GM18502 (cell line): ENCODE measurements around the gene EFHC2.

Source experiments
- ATAC-seq: cut with Tn5 transposase; IDR thresholded peaks from one replicate; pipeline ENCODE4 v1.9.1; 2021; ENCODE audit warnings: mild to moderate bottlenecking; ENCODE audit not compliant: unreplicated experiment, poor library complexity

The EFHC2 gene

DNA sequence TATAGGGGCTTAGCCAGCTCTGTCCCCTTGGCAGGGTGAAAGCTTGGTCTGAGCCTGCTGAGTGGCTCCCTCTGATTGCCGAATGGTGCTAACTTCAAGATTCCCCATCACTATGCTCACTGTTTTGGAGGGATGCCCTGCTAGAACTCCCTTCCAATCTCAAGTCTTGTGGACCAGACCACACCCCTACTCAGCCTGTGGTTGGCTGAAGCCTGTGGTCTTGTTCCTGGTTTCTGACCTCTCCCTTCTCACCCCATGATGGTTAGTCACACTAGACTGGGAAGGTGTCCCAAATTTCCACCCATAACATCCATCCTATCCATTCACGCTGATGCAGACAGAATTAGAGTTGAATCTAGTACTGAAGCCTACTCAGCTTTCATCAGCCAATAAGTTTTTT is 185.6 kb downstream of the EFHC2 start:
- ATAC-seq = no peak

DNA sequence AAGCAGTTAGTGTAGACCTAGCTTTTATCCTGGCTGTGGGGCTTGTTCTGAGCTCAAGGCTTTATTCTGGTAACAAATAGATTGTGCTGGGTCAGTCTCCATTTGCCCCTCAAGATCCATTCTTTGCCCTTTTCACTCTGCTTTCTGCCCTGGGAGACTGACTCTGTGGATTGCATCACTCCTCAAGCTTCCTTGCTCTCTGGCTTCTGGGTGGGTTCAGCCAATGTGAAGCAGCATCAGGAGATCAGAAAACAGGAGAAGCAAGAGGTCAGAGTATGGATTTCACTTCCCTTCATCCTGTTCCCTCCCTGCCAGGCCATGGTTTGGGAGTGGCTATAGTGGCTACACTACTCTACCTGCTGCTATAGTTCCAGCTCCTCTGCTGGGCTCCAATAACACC is 186.2 kb downstream of the EFHC2 start:
- ATAC-seq = no peak

DNA sequence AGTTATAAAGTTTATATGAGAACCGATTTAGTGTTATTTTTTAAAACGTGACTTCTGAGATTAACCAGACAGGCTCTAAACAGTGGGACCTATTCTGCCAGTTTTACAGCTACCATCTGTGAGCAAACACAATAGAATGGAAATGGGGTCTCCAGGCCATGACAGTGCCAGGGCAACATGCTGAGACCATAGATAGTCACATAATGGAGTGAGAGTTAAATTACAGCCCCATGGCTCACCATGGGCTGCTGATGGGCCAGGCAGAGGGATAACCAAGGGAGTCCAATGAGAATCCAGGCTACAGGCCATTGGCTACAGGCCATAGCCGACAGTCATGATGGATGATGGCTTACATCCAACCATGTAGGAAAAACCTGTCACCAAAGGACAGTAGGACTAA is 186.7 kb downstream of the EFHC2 start:
- no peak for ATAC-seq

DNA sequence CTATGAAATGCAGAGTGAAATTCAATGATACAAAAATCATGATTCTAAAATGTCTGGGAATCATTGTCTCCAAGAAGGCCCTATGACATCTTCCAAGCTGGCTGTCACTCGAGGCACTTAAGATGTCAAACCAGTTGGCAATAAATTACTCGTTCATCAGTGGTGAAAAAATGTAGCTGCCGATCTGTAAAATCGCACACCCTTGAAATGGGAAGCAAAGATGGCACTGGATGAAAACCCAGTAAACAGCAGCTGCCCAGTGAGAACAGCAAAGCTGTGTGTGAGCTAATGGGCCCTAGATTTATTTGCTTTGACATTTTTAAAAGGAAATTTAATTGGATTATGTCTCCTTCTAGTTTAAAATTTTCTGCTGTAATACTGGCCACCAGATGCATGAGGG is 188.3 kb downstream of the EFHC2 start:
- ATAC-seq = no peak

DNA sequence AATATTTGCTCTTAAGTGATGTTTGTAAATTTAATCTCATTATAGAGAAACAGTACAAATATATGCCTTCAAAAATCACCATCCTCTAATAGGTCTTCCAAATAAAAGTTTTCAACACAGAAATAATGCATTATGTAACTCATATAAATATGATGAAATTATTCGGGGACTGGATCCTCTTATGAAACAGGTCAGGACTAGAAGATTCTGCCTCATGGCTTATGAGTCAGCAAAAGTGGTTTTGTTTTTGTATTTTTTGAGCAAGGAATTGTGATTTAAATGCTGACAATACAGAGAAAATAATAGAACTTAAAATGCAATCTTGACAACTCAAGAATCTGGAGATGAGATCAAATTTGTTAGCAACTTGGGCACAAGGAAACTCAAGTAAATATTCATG is 190.6 kb downstream of the EFHC2 start:
- no peak for ATAC-seq

DNA sequence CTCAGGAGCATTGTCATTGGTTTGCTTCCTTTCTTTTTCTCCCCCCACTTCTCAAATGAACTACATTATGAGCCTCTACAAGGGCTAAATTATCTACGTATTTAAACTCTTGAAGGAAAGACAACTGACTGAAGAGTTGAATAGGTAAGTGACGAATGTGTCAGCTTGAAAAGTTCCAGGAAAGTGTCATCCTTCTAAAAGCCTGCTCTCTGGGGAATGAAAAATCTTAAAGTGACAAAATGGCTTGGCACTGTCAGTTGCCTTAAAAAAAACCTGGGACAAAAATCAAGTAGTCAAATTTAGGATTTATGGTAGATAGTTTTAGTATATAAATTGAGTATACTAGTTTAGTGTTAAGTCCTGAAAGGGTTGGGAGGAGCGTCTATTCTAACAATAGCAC is 196.3 kb downstream of the EFHC2 start:
- ATAC-seq = no peak

DNA sequence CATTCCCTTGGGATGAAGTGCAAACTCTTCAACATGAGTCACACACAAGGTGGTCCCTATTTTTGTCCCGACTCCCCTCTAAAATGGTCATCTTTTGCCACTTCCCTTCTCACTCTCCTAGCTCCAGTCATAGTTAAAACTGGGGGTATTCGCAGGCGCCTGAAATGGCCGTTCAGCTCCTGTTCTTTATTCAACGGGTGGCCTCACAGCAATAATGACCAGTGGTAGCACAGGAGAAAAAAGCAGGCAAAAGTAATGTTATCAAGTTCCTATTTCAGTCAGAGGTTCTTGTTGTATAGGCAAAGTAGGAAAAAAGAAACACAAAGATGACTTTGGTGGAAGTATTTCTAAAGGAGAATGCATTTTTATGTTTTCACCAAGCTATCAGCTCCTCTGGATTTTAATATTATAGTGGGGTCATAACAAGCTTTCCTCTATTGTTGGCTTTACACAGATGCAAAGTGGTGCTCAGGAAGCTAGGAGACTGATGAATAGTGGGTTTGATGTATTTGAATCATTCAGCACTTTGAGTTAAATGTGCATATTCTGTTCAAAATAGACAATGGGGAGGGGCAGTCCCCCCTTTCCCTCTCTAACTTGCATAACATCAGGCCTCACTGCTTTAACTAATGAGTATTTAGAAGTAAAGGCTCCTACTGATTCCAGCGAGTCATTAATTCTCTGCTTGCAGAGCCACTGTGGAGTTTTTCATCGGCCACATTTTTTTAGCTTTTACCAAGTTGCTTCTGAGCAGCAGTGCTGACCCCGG is 199.1 kb downstream of the EFHC2 start:
- no peak for ATAC-seq

DNA sequence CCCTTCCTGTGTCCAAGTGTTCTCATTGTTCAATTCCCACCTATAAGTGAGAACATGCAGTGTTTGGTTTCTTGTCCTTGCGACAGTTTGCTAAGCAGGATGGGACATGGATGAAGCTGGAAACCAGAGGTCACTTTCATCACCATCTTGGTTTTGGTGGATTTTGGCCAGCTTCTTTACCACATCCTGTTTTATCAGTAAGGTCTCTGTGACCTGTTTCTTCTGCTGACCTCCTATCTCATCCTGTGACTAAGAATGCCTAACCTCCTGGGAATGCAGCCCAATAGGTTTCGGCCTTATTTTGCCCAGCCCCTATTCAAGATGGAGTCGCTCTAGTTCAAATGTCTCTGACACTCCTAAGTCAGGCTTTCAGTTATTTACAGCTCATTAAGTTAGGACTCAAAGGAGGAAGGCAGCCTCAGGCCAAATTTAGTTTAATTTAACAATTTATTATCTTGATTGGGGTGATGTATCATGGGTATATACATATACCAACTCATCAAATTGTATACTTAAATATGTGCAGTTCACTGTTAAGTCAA is 200.3 kb downstream of the EFHC2 start:
- no peak for ATAC-seq

DNA sequence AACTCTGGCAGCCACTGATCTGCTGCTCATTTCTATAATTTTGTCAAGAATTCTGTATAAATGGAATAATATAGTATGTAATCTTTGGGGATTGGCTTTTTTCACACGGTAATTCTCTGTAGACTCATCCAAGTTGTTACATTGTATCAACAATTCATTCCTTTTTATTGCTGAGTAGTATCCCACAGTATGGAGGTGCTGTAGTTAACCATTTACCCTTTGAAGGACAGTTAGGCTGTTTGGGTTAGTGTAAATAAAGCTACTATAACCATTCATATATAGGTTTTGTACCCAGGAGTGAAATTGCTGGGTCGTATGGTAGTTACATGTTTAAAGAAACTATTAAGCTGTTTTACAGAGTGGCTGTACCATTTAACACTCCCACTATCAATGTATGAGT is 213.3 kb downstream of the EFHC2 start:
- no peak for ATAC-seq

DNA sequence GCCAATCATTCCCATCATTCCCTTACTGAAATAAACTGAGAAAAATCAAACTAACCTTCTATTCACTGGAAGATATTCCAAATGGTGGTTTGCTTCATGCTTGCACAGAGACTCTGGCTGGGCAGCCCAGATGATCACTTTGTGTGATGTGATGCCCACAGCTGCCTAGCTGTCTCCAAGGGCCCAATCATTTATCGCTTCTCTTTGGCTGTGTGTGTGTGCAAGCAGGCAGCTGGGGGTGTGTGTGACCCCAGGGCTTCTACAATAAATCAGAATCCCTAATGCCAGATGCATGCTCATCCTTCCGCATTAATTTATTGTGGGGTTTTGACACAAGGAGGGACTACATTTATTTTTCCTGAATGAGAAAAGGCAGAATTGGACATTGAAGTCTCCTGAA is 230.1 kb downstream of the EFHC2 start:
- ATAC-seq = no peak

DNA sequence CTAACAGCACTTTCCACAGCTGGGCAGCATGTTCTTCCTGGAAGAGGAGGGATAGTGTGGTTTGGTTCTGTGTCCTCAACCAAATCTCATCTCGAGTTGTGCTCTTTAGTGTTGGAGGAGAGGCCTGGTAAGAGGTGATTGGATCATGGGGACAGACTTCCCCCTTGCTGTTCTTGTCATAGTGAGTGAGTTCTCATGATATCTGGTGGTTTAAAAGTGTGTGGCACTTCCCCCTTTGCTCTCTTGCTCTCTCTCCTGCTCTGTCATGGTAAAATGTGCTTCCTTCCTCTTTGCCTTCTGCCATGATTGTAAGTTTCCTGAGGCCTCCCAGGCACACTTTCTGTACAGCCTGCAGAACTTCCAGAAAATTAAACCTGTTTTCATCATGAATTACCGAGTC is 236.6 kb downstream of the EFHC2 start:
- no peak for ATAC-seq

DNA sequence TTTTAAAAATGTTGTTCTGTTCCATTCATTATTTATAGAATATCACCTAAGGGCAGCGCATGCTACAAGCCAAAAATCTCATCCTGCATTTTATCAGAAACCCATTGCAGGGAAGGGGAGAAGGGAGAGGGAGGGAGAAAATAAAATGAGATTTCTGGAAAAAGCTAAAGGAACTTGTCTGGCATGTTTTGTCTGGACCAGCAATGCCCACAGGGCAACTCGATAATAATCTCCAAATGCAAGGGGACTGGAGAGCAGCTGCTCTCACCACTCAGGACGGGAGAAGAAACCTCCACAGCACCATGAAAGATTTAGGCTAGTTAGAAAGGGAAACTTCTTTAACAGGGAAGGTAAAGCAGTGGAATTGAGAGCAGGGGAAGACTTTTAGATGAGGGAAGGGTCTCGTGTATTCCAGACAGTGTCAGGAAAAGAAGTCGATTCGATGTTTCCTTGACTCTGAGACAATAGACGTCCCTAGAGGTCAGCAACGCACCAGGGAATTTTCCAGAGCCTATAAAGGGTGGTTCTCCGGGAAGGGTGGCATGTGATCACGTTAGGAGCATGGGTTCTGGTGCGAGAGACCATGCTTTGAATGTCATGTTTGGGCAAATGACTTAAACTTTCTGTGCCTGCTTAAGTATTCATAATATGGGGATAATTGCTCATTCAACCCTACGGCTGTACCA is 238.1 kb downstream of the EFHC2 start:
- ATAC-seq = no peak

DNA sequence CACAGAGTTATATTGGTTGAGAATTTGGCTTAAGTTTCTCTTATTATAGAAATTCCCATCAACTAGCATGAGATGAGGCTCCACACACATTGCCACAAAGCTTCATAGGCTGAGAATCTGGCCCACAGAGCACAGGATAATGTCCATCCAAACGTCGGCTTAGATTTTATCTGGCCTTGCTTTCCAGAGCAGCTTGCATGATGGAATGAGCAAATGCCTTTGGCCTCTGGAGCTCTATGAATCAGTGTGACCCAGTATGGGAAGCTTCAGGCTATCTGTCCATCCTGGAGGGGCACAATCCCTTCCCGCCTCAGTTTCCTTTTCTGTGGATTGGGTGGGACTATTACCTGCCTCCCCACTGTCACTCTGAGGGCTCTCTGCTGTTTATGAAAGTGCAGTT is 238.8 kb downstream of the EFHC2 start:
- no peak for ATAC-seq

DNA sequence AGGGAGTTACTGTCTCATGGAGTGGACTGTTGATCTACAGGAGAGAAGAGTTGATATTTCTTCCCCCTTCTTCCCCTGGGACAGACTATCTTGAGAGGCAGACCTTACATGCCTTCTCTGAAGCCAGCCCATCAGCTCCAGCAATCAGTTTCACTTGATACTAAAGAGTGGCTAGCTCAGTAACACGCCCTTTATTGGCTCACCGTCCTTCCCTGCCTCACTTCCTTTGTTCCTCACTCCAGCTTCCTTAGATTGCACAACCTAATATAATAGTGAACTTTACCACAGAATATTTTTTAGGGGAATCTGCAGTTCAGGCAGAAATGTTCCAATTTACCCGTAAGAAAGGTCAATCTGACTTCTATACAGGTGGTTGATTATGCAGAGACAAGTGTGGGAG is 242.2 kb downstream of the EFHC2 start:
- no peak for ATAC-seq

DNA sequence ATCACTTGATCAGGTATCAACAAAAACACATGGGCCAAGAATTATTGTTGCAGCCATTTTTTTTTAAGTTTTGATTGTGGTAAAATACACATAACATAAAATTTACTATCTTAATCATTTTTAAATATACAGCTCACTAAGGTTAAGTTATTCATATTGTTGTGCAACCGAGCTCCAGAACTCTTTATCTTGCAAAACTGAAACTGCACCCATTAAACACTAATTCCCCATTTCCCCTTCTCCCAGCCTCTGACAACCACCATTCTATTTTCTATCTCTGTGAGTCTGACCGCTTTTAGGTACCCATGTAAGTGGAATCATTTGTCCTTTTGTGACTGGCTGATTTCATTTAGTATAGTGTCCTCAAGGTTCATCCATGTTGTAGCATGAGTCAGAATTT is 244.1 kb downstream of the EFHC2 start:
- no peak for ATAC-seq
